ENCODE data around the gene RCCD1. TPM values are rescaled to one million over a fixed set of nuclear protein-coding genes. Genes with fewer than 3 reads are reported as not detected.

RCCD1 gene
- total and polyA plus RNA-seq, 4 donors, result 3.9 to 12.3 (median 7.1) TPM

DNA sequence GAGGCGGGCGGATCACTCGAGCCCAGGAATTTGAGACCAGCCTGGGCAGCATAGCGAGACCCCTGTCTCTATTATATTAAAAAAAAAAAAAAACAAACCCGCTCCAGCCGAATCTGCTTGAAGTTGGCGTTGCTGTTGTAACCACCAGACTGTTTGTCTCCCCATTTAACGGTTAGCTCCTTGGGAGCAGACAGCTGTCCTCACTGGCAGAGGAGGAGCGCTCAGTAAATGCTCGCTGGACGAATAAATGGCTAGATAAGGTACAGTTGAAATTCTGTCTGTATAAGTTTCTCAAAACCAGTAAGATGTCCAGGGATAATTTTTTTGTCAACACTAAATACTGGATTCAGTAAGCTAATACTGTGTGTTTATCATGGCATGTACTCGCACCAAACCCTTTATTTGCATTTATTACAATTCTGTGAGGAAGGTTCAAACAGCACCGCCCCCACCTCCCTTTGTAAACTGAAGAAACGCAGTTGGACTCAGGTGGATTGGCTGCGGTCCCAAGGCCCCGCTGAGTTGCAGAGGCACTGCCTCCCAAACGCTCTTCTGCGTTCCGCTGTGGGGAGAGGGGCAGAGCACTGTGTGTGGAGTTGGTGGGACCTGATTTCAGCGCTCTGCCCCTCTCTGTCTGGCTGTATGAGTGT is 1.1 kb downstream of the RCCD1 start:
- no peaks in the 10 kb centered on the region for H3K4me1 ChIP-seq (ENCODE audit: control insufficient read depth in 1 of 2, insufficient read depth in 2 of 2, low read length in 2 of 2)
- intact Hi-C loops (cut with DNase I), result loop anchor here (2.0 to 10.0 kb wide), 7 partner anchors 37 to 317 kb away; partner anchors contain the start of genes PRC1 (in 2 of the 2) and VPS33B (in 1 of the 2)
- DNase-seq, result no peak

DNA sequence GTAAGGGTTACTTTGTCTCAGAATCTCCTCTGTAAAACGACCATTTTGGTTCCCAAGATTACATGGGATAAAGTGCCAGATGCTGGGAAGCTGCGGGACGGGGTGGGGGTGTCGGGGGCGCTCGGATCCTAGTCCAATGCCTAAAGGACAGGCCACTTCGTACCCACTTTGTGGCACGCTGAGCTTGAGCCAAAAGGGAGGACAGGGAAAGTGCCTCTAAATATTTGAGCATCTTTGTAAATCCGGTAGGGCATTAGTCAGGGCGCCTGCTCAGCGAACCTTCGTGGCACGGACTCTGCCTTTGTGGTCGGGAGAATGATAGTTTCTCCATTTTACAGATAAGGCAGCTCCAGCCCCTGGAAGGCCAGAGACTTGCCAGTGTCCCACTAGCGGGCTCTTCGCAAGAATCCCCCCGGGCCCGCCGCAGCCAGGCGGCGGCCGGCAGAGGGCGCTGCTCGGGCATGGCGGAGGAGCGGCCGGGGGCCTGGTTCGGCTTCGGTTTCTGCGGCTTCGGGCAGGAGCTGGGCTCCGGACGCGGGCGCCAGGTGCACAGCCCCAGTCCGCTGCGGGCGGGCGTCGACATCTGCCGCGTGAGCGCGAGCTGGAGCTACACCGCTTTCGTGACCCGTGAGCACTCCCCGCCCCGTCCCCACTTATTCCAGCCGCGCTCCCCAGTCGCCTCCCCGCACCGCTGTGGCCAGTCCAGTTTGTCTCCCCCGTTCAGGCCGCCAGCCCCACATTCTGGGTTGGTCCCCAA is 1.8 kb downstream of the RCCD1 start:
- DNase-seq, result peak; percentile 76 to 94
- Histone ChIP-seq H3K9me3 (ENCODE audit: control insufficient read depth, low read length) (no peaks in the 10 kb centered on the region), H3K36me3 (ENCODE audit: control insufficient read depth in 1 of 2, insufficient read depth in 2 of 2, low read length in 1 of 2) (peaks cover 0 to 3% of the 10 kb centered on the region in 2 donors), H3K27me3 (ENCODE audit: control insufficient read depth in 1 of 2, insufficient read depth in 2 of 2, low read length in 1 of 2) (no peaks in the 10 kb centered on the region), H3K4me3 (ENCODE audit: low read length in 2 of 2) (peak overlapping the region; percentile 50 to 73), H3K27ac (ENCODE audit: low read depth in 1 of 2, low read length in 2 of 2) (peak overlapping the region in 1 of 2 donors; percentile 13), H3K4me1 (ENCODE audit: control insufficient read depth in 1 of 2, insufficient read depth in 2 of 2, low read length in 2 of 2) (no peaks in the 10 kb centered on the region)
- WGBS, 2 donors, result 3 to 5% methylated on average over 52 to 56 of the region's 56 CpGs
- intact Hi-C loops (cut with DNase I), result loop anchor here (2.0 to 10.0 kb wide), 7 partner anchors 36 to 316 kb away; partner anchors contain the start of genes PRC1 (in 2 of the 2) and VPS33B (in 1 of the 2)
- peak; percentile 65 for ATAC-seq (ENCODE audit: low FRiP score)

More for the DNA sequence above, 1.1 kb downstream of the RCCD1 start:
- Histone ChIP-seq H3K36me3 (ENCODE audit: control insufficient read depth in 1 of 2, insufficient read depth in 2 of 2, low read length in 1 of 2) (peaks cover 0 to 3% of the 10 kb centered on the region in 2 donors), H3K9me3 (ENCODE audit: control insufficient read depth, low read length) (no peaks in the 10 kb centered on the region), H3K27me3 (ENCODE audit: control insufficient read depth in 1 of 2, insufficient read depth in 2 of 2, low read length in 1 of 2) (no peaks in the 10 kb centered on the region), H3K27ac (ENCODE audit: low read depth in 1 of 2, low read length in 2 of 2) (no peak overlapping the region), H3K4me3 (ENCODE audit: low read length in 2 of 2) (no peak overlapping the region)
- no peak for ATAC-seq (ENCODE audit: low FRiP score)
- WGBS, 2 donors, result 66 to 70% methylated on average over 20 of the region's 20 CpGs

DNA sequence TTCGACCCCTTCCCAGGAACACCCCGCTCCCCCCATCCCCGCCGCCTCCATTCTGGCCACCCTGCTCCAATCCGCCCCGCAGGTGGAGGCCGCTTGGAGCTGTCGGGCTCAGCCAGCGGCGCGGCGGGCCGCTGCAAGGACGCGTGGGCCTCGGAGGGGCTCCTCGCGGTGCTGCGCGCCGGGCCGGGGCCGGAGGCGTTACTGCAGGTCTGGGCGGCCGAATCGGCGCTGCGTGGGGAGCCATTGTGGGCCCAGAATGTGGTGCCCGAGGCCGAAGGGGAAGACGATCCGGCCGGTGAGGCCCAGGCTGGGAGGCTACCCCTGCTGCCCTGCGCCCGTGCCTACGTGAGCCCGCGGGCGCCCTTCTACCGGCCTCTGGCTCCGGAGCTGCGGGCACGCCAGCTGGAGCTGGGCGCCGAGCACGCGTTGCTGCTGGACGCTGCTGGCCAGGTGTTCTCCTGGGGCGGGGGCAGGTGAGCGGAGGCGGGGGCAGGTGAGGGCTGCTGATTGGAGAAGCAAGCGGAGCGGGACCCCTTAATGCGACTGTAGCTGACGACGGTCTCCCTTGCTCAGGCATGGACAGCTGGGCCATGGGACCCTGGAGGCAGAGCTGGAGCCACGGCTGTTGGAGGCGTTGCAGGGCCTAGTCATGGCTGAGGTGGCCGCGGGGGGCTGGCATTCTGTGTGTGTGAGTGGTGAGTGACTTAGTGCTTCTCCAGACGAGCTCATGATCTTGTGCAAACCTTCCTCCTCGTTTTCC is 2.5 kb downstream of the RCCD1 start:
- intact Hi-C loops (cut with DNase I), result loop anchor here (2.0 to 10.0 kb wide), 7 partner anchors 35 to 315 kb away; partner anchors contain the start of genes PRC1 (in 2 of the 2) and VPS33B (in 1 of the 2)
- H3K4me3 ChIP-seq (ENCODE audit: low read length in 2 of 2), result peak overlapping the region; percentile 50 to 73
- peaks cover 0 to 3% of the 10 kb centered on the region in 2 donors for H3K36me3 ChIP-seq (ENCODE audit: control insufficient read depth in 1 of 2, insufficient read depth in 2 of 2, low read length in 1 of 2)
- ATAC-seq (ENCODE audit: low FRiP score) (no peak), DNase-seq (no peak)
- no peak overlapping the region for H3K27ac ChIP-seq (ENCODE audit: low read depth in 1 of 2, low read length in 2 of 2)
- no peaks in the 10 kb centered on the region for H3K9me3 ChIP-seq (ENCODE audit: control insufficient read depth, low read length)
- 4 to 7% methylated on average over 45 to 63 of the region's 63 CpGs for WGBS, 2 donors
- H3K27me3 ChIP-seq (ENCODE audit: control insufficient read depth in 1 of 2, insufficient read depth in 2 of 2, low read length in 1 of 2), result no peaks in the 10 kb centered on the region
- H3K4me1 ChIP-seq (ENCODE audit: control insufficient read depth in 1 of 2, insufficient read depth in 2 of 2, low read length in 2 of 2), result no peaks in the 10 kb centered on the region

DNA sequence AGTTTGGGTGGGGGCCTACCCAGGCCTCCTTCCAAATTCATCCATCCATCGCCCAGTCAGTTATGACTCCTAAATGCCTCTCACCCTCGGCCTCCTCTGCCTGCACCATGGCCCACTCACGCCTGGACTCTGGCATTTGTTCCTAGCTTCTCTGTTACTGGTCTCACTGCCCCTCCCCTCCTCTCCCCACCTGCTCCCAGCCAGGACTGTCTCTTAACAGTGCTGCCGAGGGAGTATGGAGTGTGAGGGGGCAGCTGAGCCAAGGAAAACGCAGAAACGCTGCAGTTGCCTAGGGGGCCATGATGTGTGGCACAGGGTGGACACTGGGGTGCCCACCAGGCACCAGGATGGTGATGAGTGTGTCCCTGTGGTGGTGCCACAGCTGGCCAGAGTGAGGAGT is 3.1 kb downstream of the RCCD1 start:
- ATAC-seq (ENCODE audit: low FRiP score) (no peak), DNase-seq (no peak)
- H3K27me3 ChIP-seq (ENCODE audit: control insufficient read depth in 1 of 2, insufficient read depth in 2 of 2, low read length in 1 of 2), result no peaks in the 10 kb centered on the region
- H3K27ac ChIP-seq (ENCODE audit: low read depth in 1 of 2, low read length in 2 of 2), result no peak overlapping the region
- no peaks in the 10 kb centered on the region for H3K9me3 ChIP-seq (ENCODE audit: control insufficient read depth, low read length)
- H3K4me3 ChIP-seq (ENCODE audit: low read length in 2 of 2), result no peak overlapping the region
- 18 to 24% methylated on average over 6 of the region's 6 CpGs for WGBS, 2 donors
- no peaks in the 10 kb centered on the region for H3K4me1 ChIP-seq (ENCODE audit: control insufficient read depth in 1 of 2, insufficient read depth in 2 of 2, low read length in 2 of 2)
- intact Hi-C loops (cut with DNase I), result loop anchor here (2.0 to 10.0 kb wide), 7 partner anchors 35 to 315 kb away; partner anchors contain the start of genes PRC1 (in 2 of the 2) and VPS33B (in 1 of the 2)
- peaks cover 0 to 3% of the 10 kb centered on the region in 2 donors for H3K36me3 ChIP-seq (ENCODE audit: control insufficient read depth in 1 of 2, insufficient read depth in 2 of 2, low read length in 1 of 2)

DNA sequence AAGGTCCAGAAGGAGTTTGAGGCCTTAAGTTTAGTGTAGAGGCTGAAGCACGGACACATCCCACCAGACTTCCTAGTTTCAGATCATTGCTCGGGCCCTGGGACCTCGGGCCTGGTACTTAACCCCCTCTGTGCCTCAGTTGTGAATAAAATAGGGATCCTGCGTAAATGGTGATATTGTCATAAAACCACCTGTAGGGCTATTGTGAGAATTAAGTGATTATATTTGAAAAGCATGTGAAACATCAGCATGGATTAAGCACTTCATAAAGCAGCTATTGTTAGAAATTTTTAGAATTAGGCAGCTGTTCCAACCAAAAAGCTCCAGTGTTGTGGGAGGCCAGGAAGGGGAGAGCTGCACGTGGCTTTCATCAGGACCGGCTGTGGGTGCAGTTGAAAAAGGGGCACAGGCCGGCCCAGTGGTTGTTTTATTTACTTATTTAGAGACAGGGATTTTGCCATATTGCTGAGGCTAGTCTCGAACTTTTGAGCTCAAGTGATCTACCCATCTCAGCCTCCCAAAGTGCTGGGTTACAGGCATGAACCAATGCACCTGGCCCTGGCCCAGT is 4.4 kb downstream of the RCCD1 start:
- 27 to 36% methylated on average over 8 of the region's 8 CpGs for WGBS, 2 donors
- ATAC-seq (ENCODE audit: low FRiP score) (no peak), DNase-seq (no peak)
- no peak overlapping the region for H3K4me3 ChIP-seq (ENCODE audit: low read length in 2 of 2)
- no peaks in the 10 kb centered on the region for H3K27me3 ChIP-seq (ENCODE audit: control insufficient read depth in 1 of 2, insufficient read depth in 2 of 2, low read length in 1 of 2)
- intact Hi-C loops (cut with DNase I), result loop anchor here (5.0 to 10.0 kb wide), 5 partner anchors 33 to 313 kb away; partner anchors contain the start of genes PRC1 (in 1 of the 2) and VPS33B (in 1 of the 2)
- no peaks in the 10 kb centered on the region for H3K9me3 ChIP-seq (ENCODE audit: control insufficient read depth, low read length)
- no peaks in the 10 kb centered on the region for H3K36me3 ChIP-seq (ENCODE audit: control insufficient read depth in 1 of 2, insufficient read depth in 2 of 2, low read length in 1 of 2)
- no peaks in the 10 kb centered on the region for H3K4me1 ChIP-seq (ENCODE audit: control insufficient read depth in 1 of 2, insufficient read depth in 2 of 2, low read length in 2 of 2)
- H3K27ac ChIP-seq (ENCODE audit: low read depth in 1 of 2, low read length in 2 of 2), result peak overlapping the region in 1 of 2 donors; percentile 85

DNA sequence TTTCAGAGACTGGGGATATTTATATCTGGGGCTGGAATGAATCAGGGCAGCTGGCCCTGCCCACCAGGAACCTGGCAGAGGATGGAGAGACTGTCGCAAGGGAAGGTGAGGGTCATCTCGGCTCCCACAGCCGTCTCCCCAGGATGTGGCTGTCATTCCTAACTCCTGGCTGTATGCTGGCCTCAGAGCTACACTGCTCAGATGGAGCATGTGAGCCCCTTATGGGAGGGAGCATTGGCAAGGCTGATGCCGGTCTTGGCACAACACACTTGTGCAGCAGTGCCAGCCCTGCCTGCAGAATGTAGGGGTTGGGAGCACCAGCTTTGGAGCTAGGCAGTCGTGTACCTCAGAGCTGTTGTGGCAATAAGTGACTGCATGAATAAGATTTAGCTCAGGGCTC is 5.2 kb downstream of the RCCD1 start:
- 4 to 8% methylated on average over 5 of the region's 5 CpGs for WGBS, 2 donors
- H3K4me1 ChIP-seq (ENCODE audit: control insufficient read depth in 1 of 2, insufficient read depth in 2 of 2, low read length in 2 of 2), result no peaks in the 10 kb centered on the region
- peak; percentile 90 to 91 for DNase-seq
- no peaks in the 10 kb centered on the region for H3K9me3 ChIP-seq (ENCODE audit: control insufficient read depth, low read length)
- H3K4me3 ChIP-seq (ENCODE audit: low read length in 2 of 2), result no peak overlapping the region
- H3K27ac ChIP-seq (ENCODE audit: low read depth in 1 of 2, low read length in 2 of 2), result peak overlapping the region in 1 of 2 donors; percentile 85
- no peaks in the 10 kb centered on the region for H3K36me3 ChIP-seq (ENCODE audit: control insufficient read depth in 1 of 2, insufficient read depth in 2 of 2, low read length in 1 of 2)
- no peaks in the 10 kb centered on the region for H3K27me3 ChIP-seq (ENCODE audit: control insufficient read depth in 1 of 2, insufficient read depth in 2 of 2, low read length in 1 of 2)
- intact Hi-C loops (cut with DNase I), result loop anchor here (5.0 to 10.0 kb wide), 6 partner anchors 32 to 315 kb away; partner anchors contain the start of genes PRC1 (in 1 of the 2) and VPS33B (in 1 of the 2)
- ATAC-seq (ENCODE audit: low FRiP score), result peak; percentile 79

DNA sequence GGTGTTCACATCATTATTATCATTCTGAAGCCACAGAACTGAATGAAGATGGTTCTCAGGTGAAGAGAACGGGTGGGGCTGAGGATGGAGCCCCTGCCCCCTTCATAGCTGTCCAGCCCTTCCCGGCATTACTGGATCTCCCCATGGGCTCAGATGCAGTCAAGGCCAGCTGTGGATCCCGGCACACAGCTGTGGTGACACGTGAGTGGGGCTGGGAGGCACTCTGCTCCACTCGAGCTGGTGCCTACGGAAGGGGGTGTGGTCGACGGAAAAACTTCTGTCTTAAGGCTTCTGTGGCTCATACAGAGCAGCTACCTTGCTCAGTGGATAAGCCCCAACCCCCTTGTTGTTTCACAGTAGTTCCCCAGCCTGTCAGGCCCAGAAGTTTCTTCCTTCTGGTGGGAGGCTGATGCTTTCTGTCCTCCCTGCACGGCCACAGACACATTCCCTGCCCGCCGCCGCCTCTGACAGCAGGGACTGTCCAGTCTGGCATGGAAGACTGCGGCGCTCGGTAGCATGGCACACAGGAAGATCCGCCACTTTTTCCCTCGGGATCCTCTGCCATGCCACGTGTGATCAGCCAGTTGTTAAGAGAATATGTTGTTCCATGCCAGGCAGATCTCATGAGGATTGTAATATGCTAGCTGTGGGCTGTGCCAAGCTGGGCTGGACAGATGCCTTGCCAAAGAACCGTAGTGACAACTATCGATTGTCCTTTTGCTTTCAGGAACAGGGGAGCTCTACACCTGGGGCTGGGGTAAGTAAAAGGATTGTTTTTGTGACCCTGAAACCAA is 5.8 kb downstream of the RCCD1 start:
- Histone ChIP-seq H3K27me3 (ENCODE audit: control insufficient read depth in 1 of 2, insufficient read depth in 2 of 2, low read length in 1 of 2) (no peaks in the 10 kb centered on the region), H3K27ac (ENCODE audit: low read depth in 1 of 2, low read length in 2 of 2) (peak overlapping the region; percentile 10 to 39), H3K4me1 (ENCODE audit: control insufficient read depth in 1 of 2, insufficient read depth in 2 of 2, low read length in 2 of 2) (no peaks in the 10 kb centered on the region), H3K36me3 (ENCODE audit: control insufficient read depth in 1 of 2, insufficient read depth in 2 of 2, low read length in 1 of 2) (no peaks in the 10 kb centered on the region), H3K9me3 (ENCODE audit: control insufficient read depth, low read length) (no peaks in the 10 kb centered on the region), H3K4me3 (ENCODE audit: low read length in 2 of 2) (no peak overlapping the region)
- 3 to 9% methylated on average over 20 of the region's 20 CpGs for WGBS, 2 donors
- DNase-seq, result no peak
- no peak for ATAC-seq (ENCODE audit: low FRiP score)
- intact Hi-C loops (cut with DNase I), result loop anchor here in 1 of 2 donors (10.0 kb wide), 1 partner anchor 314 kb away; no protein-coding TSS in a partner anchor

All from aorta (tissue), 5 donors.